Suprapubic skin (tissue), 4 donors: ENCODE results near the gene ZNF423. TPM values are rescaled to one million over a fixed set of nuclear protein-coding genes. Genes with fewer than 3 reads are reported as not detected.

Source experiments
- DNase-seq, 2 donors: peaks; one replicate each; pipeline ENCODE4 v3.0.0-alpha.2; 2019; ENCODE audit warnings: low spot score in 2 of 2
- H3K27ac ChIP-seq: fragments of 200-600 bp; sonication (generic); one replicate; pipeline ENCODE4 v1.5.1; 2019
- H3K27me3 ChIP-seq: fragments of 200-600 bp; sonication (generic); one replicate; pipeline ENCODE4 v1.5.1; 2019
- H3K36me3 ChIP-seq: fragments of 200-600 bp; sonication (generic); one replicate; pipeline ENCODE4 v1.5.1; 2019
- H3K4me1 ChIP-seq: fragments of 200-600 bp; sonication (generic); one replicate; pipeline ENCODE4 v1.5.1; 2019
- H3K4me3 ChIP-seq: fragments of 200-600 bp; sonication (generic); one replicate; pipeline ENCODE4 v1.5.1; 2019; ENCODE audit warnings: mild to moderate bottlenecking
- H3K9me3 ChIP-seq: fragments of 200-600 bp; sonication (generic); one replicate; pipeline ENCODE4 v1.5.1; 2019
- EP300 ChIP-seq: sonication (generic); formaldehyde crosslinking; IDR thresholded peaks from one replicate; pipeline ENCODE4 v1.6.1; 2017; ENCODE audit warnings: antibody characterized with exemption
- POLR2A ChIP-seq, 2 donors: fragments of 450-650 bp; IDR thresholded peaks; one replicate each; pipeline ENCODE4 v1.6.1; 2017; ENCODE audit warnings: antibody characterized with exemption in 2 of 2, mild to moderate bottlenecking in 2 of 2, moderate library complexity in 2 of 2
- POLR2AphosphoS5 ChIP-seq, 3 donors: sonication (generic); formaldehyde crosslinking; IDR thresholded peaks; one replicate each; pipeline ENCODE4 v1.6.1; 2017; ENCODE audit warnings: antibody characterized with exemption in 3 of 3
- WGBS: methylation state at CpG from one replicate; pipeline ENCODE4 v1.1.5; 2018; 5-methylcytosine and 5-hydroxymethylcytosine counted together
- total RNA-seq, 4 donors: library from RNA; depleted of rRNA; stranded (reverse); fragments of >200 nt; gene quantifications; one replicate each; pipeline ENCODE4 v1.1.0, GENCODE V29; 2016
- TF ChIP-seq, protein P1 (sequence below), 2 donors: fragments of 200-600 bp in 1 of 2; fragments of 450-650 bp in 1 of 2; sonication (generic) in 1 of 2; IDR thresholded peaks; one replicate each; pipeline ENCODE4 v1.5.1; 2016 to 2019; ENCODE audit warnings: antibody characterized with exemption in 2 of 2, mild to moderate bottlenecking in 1 of 2, moderate library complexity in 1 of 2

Gene ZNF423
- total RNA-seq, 4 donors from 2014 or later, result 1.3 to 5.3 (median 1.9) TPM

DNA sequence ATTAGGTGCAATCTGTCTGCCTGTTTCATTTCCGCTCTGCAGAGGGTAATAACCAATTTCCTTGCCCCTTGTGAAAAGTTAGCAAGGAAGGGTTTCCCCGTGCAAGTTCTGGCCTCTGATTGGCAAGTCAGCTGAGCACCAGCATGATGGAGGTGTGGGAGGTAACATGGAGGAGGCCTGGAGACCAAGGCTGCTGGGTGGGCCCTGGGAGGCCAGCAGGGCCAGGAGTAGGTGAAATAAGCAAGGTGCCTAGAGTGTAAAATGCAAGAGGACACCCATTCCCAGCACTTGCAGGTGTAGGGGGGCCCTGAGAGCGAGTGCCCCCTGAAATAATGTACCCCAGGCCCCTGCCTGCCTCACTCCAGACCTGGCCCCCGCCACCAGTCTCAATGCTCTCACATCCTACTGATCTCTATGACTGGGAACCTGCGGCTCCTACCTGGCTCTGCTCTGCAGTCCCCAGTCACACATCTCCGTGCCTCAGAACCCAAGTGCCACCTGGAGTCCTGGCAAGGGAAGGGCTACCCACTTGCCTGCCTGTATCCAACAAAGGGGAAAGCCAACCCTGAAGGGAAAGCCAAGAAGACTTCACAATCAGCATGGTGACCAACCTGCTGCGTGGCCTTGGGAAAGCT is 366.1 kb downstream of the ZNF423 start:
- H3K36me3 ChIP-seq, result no peaks in the 10 kb centered on the region
- no peak for TF ChIP-seq POLR2A (IDR thresholded peaks at IDR 0.05)
- TF ChIP-seq EP300, result no peak
- TF ChIP-seq, protein P1, sequence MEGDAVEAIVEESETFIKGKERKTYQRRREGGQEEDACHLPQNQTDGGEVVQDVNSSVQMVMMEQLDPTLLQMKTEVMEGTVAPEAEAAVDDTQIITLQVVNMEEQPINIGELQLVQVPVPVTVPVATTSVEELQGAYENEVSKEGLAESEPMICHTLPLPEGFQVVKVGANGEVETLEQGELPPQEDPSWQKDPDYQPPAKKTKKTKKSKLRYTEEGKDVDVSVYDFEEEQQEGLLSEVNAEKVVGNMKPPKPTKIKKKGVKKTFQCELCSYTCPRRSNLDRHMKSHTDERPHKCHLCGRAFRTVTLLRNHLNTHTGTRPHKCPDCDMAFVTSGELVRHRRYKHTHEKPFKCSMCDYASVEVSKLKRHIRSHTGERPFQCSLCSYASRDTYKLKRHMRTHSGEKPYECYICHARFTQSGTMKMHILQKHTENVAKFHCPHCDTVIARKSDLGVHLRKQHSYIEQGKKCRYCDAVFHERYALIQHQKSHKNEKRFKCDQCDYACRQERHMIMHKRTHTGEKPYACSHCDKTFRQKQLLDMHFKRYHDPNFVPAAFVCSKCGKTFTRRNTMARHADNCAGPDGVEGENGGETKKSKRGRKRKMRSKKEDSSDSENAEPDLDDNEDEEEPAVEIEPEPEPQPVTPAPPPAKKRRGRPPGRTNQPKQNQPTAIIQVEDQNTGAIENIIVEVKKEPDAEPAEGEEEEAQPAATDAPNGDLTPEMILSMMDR (IDR thresholded peaks at IDR 0.05), result no peak
- no peak for TF ChIP-seq POLR2AphosphoS5 (IDR thresholded peaks at IDR 0.05)
- H3K4me3 ChIP-seq, result no peak overlapping the region
- H3K9me3 ChIP-seq, result no peaks in the 10 kb centered on the region
- WGBS, result 82% methylated on average over 7 of the region's 7 CpGs
- no peaks in the 10 kb centered on the region for H3K27me3 ChIP-seq
- peak in 1 of 2 donors; percentile 21 for DNase-seq
- peaks cover 14% of the 10 kb centered on the region for H3K4me1 ChIP-seq
- no peak overlapping the region for H3K27ac ChIP-seq

DNA sequence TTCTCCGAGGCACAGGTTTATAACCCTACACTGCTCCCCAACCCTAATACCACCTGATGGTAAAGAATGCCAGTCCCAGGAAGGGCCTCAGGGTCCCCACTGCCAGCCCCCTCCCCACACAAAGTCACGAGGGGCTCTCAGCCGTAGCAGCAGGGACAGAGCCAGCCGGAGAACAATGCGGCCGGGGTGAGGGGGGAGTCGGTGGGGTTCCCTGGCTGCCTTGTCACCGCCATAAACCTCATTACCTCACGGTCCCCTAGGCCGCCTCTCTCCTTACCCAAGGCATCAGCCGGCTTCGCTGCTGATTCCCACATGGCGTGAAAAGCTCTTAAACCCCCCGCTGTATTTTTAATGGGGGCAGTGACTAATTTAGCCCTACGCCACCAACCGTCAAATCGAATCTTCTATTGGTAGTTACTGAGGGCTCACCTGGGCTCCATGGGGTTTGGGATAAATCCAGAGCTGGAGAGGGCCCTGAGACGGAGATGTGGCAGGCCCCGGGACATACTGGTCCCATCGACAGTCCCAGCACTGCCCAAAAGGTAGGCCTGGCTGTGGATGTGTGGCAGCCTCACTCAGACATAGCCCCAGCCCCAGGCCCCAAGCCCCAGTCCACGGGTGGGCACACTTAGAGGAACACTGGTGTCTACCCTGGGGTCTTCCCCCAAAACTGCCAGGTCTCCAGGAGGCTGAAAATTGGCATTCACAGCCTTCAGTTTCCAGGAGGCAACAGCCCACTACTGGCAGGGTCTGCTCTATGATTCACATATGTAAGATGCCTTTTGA is 367.0 kb downstream of the ZNF423 start:
- WGBS, result 90% methylated on average over 20 of the region's 21 CpGs
- Histone ChIP-seq H3K4me3 (no peak overlapping the region), H3K4me1 (peaks cover 23% of the 10 kb centered on the region), H3K27me3 (no peaks in the 10 kb centered on the region), H3K36me3 (no peaks in the 10 kb centered on the region), H3K9me3 (no peaks in the 10 kb centered on the region), H3K27ac (no peak overlapping the region)
- TF ChIP-seq POLR2A (IDR thresholded peaks at IDR 0.05), result no peak
- no peak for TF ChIP-seq POLR2AphosphoS5 (IDR thresholded peaks at IDR 0.05)
- TF ChIP-seq, protein P1 (IDR thresholded peaks at IDR 0.05), result no peak
- TF ChIP-seq EP300, result no peak
- peak in 1 of 2 donors; percentile 42 for DNase-seq

- H3K9me3 ChIP-seq, result no peaks in the 10 kb centered on the region
- peak in 1 of 2 donors; percentile 24 for DNase-seq
- no peak overlapping the region for H3K27ac ChIP-seq
- WGBS, result 94% methylated on average over 4 of the region's 4 CpGs
- H3K4me3 ChIP-seq, result no peak overlapping the region
- H3K36me3 ChIP-seq, result no peaks in the 10 kb centered on the region
- TF ChIP-seq EP300 (no peak), POLR2AphosphoS5 (IDR thresholded peaks at IDR 0.05) (no peak), POLR2A (IDR thresholded peaks at IDR 0.05) (no peak)
- TF ChIP-seq, protein P1 (IDR thresholded peaks at IDR 0.05), result no peak
- H3K4me1 ChIP-seq, result peaks cover 25% of the 10 kb centered on the region
- H3K27me3 ChIP-seq, result no peaks in the 10 kb centered on the region
Observed at GRCh38 chr16:49488336-49488735, 367.6 kb downstream of the ZNF423 start.

- DNase-seq, result peak in 1 of 2 donors; percentile 25
- Histone ChIP-seq H3K36me3 (no peaks in the 10 kb centered on the region), H3K27me3 (peaks cover 1% of the 10 kb centered on the region), H3K4me3 (no peak overlapping the region), H3K27ac (no peak overlapping the region), H3K4me1 (peaks cover 25% of the 10 kb centered on the region), H3K9me3 (no peaks in the 10 kb centered on the region)
- no peak for TF ChIP-seq EP300
- TF ChIP-seq, protein P1 (IDR thresholded peaks at IDR 0.05), result no peak
- TF ChIP-seq POLR2A (IDR thresholded peaks at IDR 0.05), result no peak
- TF ChIP-seq POLR2AphosphoS5 (IDR thresholded peaks at IDR 0.05), result no peak
- WGBS, result 87% methylated on average over 4 of the region's 4 CpGs
Observed at GRCh38 chr16:49487746-49488145, 368.2 kb downstream of the ZNF423 start.

GRCh38 chr16:49486400-49486799 is 369.5 kb downstream of the ZNF423 start:
- H3K27me3 ChIP-seq, result peaks cover 3% of the 10 kb centered on the region
- DNase-seq, result peak in 1 of 2 donors; percentile 3
- no peak overlapping the region for H3K4me3 ChIP-seq
- no peaks in the 10 kb centered on the region for H3K9me3 ChIP-seq
- 80% methylated on average over 2 of the region's 2 CpGs for WGBS
- H3K27ac ChIP-seq, result no peak overlapping the region
- H3K4me1 ChIP-seq, result peaks cover 13% of the 10 kb centered on the region
- no peak for TF ChIP-seq EP300
- TF ChIP-seq POLR2AphosphoS5 (IDR thresholded peaks at IDR 0.05), result no peak
- H3K36me3 ChIP-seq, result no peaks in the 10 kb centered on the region
